Upper lobe of left lung (tissue), 4 donors: ENCODE measurements around the gene PGGHG.

ENCODE experiments used
- EP300 ChIP-seq, 4 donors: sonication (generic); formaldehyde crosslinking; IDR thresholded peaks; one replicate each; pipeline ENCODE4 v1.5.1; 2017; ENCODE audit warnings: antibody characterized with exemption in 4 of 4, control low read depth in 2 of 4
- TF ChIP-seq, protein P1 (sequence below), 6 experiments: fragments of 450-650 bp in 4 of 6; fragments of 200-600 bp in 2 of 6; sonication (generic) in 2 of 6; IDR thresholded peaks; one replicate each; pipeline ENCODE4 v1.5.1; 2016 to 2019; ENCODE audit warnings: antibody characterized with exemption in 6 of 6

DNA sequence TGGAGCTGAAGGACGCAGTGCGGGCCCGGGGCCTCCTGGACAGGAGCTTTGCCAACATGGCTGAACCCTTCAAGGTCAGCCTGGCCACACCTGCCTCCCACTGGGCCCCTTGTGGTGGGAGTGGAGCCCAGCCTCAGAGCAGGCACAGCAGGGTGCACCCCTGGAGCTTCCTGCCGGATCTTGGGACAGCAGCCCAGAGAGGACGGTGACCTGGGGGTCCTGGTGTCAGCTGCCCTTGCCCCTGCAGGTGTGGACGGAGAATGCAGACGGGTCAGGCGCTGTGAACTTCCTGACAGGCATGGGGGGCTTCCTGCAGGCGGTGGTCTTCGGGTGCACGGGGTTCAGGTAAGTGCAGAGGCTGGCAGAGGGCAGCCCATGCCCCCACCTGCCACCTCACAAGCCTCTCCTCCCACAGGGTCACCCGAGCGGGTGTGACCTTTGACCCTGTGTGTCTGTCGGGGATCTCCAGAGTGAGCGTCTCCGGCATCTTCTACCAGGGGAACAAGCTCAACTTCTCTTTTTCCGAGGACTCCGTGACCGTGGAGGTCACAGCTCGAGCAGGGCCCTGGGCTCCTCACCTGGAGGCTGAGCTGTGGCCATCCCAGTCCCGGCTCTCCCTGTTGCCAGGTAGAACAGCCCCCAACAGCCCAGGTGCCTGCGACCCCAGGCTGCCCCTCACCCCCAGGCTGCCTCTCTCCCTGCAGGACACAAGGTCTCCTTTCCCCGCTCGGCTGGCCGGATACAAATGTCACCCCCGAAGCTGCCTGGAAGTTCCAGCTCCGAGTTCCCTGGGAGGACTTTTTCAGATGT, 5.1 kb downstream of the PGGHG start:
- TF ChIP-seq, protein P1, sequence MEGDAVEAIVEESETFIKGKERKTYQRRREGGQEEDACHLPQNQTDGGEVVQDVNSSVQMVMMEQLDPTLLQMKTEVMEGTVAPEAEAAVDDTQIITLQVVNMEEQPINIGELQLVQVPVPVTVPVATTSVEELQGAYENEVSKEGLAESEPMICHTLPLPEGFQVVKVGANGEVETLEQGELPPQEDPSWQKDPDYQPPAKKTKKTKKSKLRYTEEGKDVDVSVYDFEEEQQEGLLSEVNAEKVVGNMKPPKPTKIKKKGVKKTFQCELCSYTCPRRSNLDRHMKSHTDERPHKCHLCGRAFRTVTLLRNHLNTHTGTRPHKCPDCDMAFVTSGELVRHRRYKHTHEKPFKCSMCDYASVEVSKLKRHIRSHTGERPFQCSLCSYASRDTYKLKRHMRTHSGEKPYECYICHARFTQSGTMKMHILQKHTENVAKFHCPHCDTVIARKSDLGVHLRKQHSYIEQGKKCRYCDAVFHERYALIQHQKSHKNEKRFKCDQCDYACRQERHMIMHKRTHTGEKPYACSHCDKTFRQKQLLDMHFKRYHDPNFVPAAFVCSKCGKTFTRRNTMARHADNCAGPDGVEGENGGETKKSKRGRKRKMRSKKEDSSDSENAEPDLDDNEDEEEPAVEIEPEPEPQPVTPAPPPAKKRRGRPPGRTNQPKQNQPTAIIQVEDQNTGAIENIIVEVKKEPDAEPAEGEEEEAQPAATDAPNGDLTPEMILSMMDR (IDR thresholded peaks at IDR 0.05): no peak
- no peak for TF ChIP-seq EP300 (IDR thresholded peaks at IDR 0.05)
